DOHH2 (cell line): ENCODE measurements around the gene ABCD1.
"Not testable (repeated sequence)": the region's sequence is repeated elsewhere in the genome, so short reads cannot be mapped to it uniquely, and the experiment has no call there.

Experiments used
- H3F3A ChIP-seq: fragments of 200-600 bp; sonication (generic), shearing (Covaris generic); 2 replicates; pipeline ENCODE4 v1.6.0; 2016; ENCODE audit warnings: antibody characterized with exemption, mild to moderate bottlenecking; ENCODE audit not compliant: control insufficient read depth, insufficient read depth
- H3K27ac ChIP-seq: fragments of 200-600 bp; sonication (generic); 2 replicates; pipeline ENCODE4 v1.5.1; 2014; ENCODE audit warnings: low read depth, mild to moderate bottlenecking, low read length, moderate library complexity
- H3K27me3 ChIP-seq: fragments of 200-600 bp; sonication (generic); 2 replicates; pipeline ENCODE4 v1.6.1; 2014; ENCODE audit warnings: mild to moderate bottlenecking, low read length, mixed read lengths; ENCODE audit not compliant: control insufficient read depth
- H3K36me3 ChIP-seq: fragments of 200-600 bp; sonication (generic); 2 replicates; pipeline ENCODE4 v1.6.1; 2014; ENCODE audit warnings: mild to moderate bottlenecking, low read length, moderate library complexity, mixed read lengths; ENCODE audit not compliant: control insufficient read depth
- H3K4me1 ChIP-seq: fragments of 200-600 bp; sonication (generic); 2 replicates; pipeline ENCODE4 v1.6.1; 2014; ENCODE audit warnings: mild to moderate bottlenecking, low read length, mixed read lengths; ENCODE audit not compliant: control insufficient read depth
- H3K4me2 ChIP-seq: fragments of 200-600 bp; sonication (generic); 2 replicates; pipeline ENCODE4 v1.6.0; 2014; ENCODE audit warnings: mild to moderate bottlenecking, low read length, moderate library complexity
- H3K4me3 ChIP-seq: fragments of 200-600 bp; sonication (generic); 2 replicates; pipeline ENCODE4 v1.5.1; 2014; ENCODE audit warnings: mild to moderate bottlenecking, low read length, mixed read lengths
- H3K79me2 ChIP-seq: fragments of 200-600 bp; sonication (generic); 2 replicates; pipeline ENCODE4 v1.6.1; 2014; ENCODE audit warnings: mild to moderate bottlenecking, low read length, mixed read lengths; ENCODE audit not compliant: control insufficient read depth
- H3K9me2 ChIP-seq: fragments of 200-600 bp; sonication (generic); replicated peaks from 2 replicates; pipeline ENCODE4 v1.6.1; 2014; ENCODE audit warnings: mild to moderate bottlenecking, low read length, mixed read lengths; ENCODE audit not compliant: control insufficient read depth
- H3K9me3 ChIP-seq: fragments of 200-600 bp; sonication (generic); 2 replicates; pipeline ENCODE4 v1.6.1; 2014; ENCODE audit warnings: antibody characterized with exemption, low read length, mixed read lengths; ENCODE audit not compliant: control insufficient read depth, insufficient read depth
- H4K20me1 ChIP-seq: fragments of 200-600 bp; sonication (generic); 2 replicates; pipeline ENCODE4 v1.6.0; 2014; ENCODE audit warnings: low read depth, mild to moderate bottlenecking, antibody characterized with exemption, low read length, moderate library complexity; ENCODE audit not compliant: control insufficient read depth, insufficient read depth
- CTCF ChIP-seq: fragments of 200-600 bp; sonication (generic); IDR thresholded peaks from one replicate; pipeline ENCODE4 v1.5.1; 2014; ENCODE audit warnings: antibody characterized with exemption, mild to moderate bottlenecking, low read depth, low read length; ENCODE audit not compliant: poor library complexity, severe bottlenecking
- EZH2phosphoT487 ChIP-seq: fragments of 200-600 bp; sonication (generic); IDR thresholded peaks from 2 replicates; pipeline ENCODE4 v1.6.1; 2017; ENCODE audit warnings: borderline replicate concordance, mild to moderate bottlenecking, antibody characterized with exemption, low read length, moderate library complexity, mixed read lengths

The ABCD1 gene

GRCh38 chrX:153692003-153692402 lies 32.7 kb upstream of the ABCD1 start:
- Histone ChIP-seq H3K4me1 (peaks cover 4% of the 10 kb centered on the region; the same call in 1 of the 2 replicates), H3K4me2 (no peak overlapping the region), H3K9me2 (no peaks in the 10 kb centered on the region), H3K9me3 (no peaks in the 10 kb centered on the region), H3K36me3 (no peaks in the 10 kb centered on the region), H3K27me3 (no peaks in the 10 kb centered on the region), H3K79me2 (no peaks in the 10 kb centered on the region), H3K4me3 (no peak overlapping the region), H3K27ac (no peak overlapping the region), H3F3A (no peaks in the 10 kb centered on the region), H4K20me1 (no peaks in the 10 kb centered on the region)
- no peak for TF ChIP-seq EZH2phosphoT487
- TF ChIP-seq CTCF = no peak

GRCh38 chrX:153692611-153693156 lies 32.0 kb upstream of the ABCD1 start:
- Histone ChIP-seq H3K4me3 (no peak overlapping the region), H3K27ac (no peak overlapping the region), H3K4me2 (no peak overlapping the region), H3K4me1 (no peaks in the 10 kb centered on the region), H3K79me2 (no peaks in the 10 kb centered on the region), H4K20me1 (no peaks in the 10 kb centered on the region), H3F3A (no peaks in the 10 kb centered on the region), H3K36me3 (no peaks in the 10 kb centered on the region), H3K9me2 (no peaks in the 10 kb centered on the region), H3K27me3 (no peaks in the 10 kb centered on the region), H3K9me3 (no peaks in the 10 kb centered on the region)
- TF ChIP-seq EZH2phosphoT487 (no peak), CTCF (no peak)

GRCh38 chrX:153693216-153694086 lies 31.2 kb upstream of the ABCD1 start:
- no peaks in the 10 kb centered on the region for H4K20me1 ChIP-seq
- no peaks in the 10 kb centered on the region for H3F3A ChIP-seq
- H3K79me2 ChIP-seq = no peaks in the 10 kb centered on the region
- H3K4me1 ChIP-seq = no peaks in the 10 kb centered on the region
- H3K9me2 ChIP-seq = no peaks in the 10 kb centered on the region
- no peaks in the 10 kb centered on the region for H3K36me3 ChIP-seq
- no peaks in the 10 kb centered on the region for H3K27me3 ChIP-seq
- no peaks in the 10 kb centered on the region for H3K9me3 ChIP-seq
- H3K4me2 ChIP-seq = no peak overlapping the region
- no peak overlapping the region for H3K27ac ChIP-seq
- no peak overlapping the region for H3K4me3 ChIP-seq
- TF ChIP-seq CTCF (no peak), EZH2phosphoT487 (no peak)

DNA sequence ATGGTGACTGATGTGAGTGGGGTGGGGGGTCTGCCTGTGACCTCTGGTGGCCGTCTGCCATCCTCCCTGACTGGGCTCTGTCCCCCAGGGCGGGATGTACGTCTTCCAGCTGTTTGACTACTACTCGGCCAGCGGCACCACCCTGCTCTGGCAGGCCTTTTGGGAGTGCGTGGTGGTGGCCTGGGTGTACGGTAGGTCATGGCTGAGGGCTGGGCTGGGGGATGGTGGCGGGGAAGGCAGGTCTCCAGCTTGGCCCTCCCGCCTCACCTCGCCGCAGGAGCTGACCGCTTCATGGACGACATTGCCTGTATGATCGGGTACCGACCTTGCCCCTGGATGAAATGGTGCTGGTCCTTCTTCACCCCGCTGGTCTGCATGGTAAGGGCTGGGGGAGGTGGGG lies 30.4 kb upstream of the ABCD1 start:
- H4K20me1 ChIP-seq, H3K9me2 ChIP-seq, H3K4me2 ChIP-seq, H3K27me3 ChIP-seq, H3K9me3 ChIP-seq, H3K27ac ChIP-seq, H3F3A ChIP-seq, H3K4me1 ChIP-seq, H3K79me2 ChIP-seq, H3K4me3 ChIP-seq, H3K36me3 ChIP-seq: not testable (repeated sequence)
